Measurements from ENCODE around the gene C5orf15. TPM values are rescaled to one million over a fixed set of nuclear protein-coding genes. Genes with fewer than 3 reads are reported as not detected.
"Not testable (repeated sequence)": the region's sequence is repeated elsewhere in the genome, so short reads cannot be mapped to it uniquely, and the experiment has no call there.

Gene C5orf15
- polyA plus RNA-seq, 1 donor: 56.7 TPM

DNA sequence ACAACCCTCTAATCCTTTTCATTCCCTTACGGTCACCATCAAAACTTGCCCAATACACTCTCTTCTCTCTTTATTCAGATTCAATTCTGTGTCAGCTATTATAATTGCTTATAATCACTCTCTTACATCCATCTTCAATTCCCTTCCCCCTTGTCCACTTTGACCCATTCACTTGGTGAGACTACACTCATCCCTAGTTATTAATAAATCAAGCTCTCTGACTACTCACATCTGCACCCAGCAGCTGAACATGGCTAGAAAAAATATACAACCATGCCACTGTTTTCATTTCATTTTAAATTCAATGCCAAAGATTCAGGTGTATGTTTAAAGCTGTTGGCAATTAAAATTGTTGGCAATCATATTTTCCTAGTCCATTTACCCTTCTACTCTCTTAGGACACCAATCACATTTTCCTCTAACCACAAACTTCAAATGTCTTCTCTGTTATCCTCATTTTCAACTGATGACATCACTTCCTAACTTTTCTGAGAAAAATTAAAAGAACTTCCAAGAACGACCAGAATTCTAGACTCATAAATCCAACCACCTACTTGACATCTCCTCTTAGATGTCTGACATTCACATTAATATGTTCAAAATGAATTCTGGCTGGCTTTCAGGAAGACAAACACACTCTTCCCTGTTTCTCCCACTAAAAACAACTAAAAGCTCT is 5.5 kb downstream of the C5orf15 start:
- DNase-seq: no peak

GRCh38 chr5:133962131-133962530 is 6.3 kb downstream of the C5orf15 start:
- DNase-seq: no peak

DNA sequence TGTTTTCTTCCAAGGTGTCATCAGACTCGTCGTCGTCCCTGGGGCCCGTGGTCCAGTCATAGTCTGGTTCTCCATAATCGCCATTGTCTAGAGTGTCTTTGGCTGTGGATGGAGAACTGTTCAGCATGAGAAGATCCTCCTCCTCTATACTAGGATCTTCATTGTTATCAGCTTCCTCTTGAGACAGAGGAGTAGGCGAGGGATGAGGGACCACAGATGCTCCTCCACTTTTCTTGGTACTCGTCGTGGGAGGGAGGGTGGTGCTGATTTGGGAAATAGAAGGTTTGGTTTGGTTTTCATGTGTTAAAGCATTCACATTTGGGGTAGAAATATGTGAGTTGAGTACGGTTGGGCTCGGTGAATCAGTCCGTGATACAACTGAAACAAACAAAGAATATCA is 8.8 kb downstream of the C5orf15 start:
- DNase-seq: no peak

GRCh38 chr5:133957591-133957990 is 10.8 kb downstream of the C5orf15 start:
- DNase-seq: no peak

DNA sequence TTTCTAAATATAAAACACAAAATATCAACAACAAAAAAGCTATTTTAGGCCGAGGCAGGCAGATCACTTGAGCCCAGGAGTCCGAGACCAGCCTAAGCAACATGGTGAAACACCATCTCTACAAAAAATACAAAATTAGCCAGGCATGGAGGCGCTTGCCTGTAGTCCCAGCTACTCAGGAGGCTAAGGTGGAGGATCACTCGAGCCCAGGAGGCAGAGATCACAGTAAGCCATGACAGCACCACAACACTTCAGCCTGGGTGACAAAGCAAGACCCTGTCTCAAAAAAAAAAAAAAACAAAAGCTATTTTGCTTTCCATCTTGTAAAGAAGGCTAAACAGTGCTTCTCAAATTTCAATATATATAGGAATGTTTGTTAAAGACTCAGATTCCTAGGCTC is 11.3 kb downstream of the C5orf15 start:
- DNase-seq: no peak

GRCh38 chr5:133956196-133956595 is 12.2 kb downstream of the C5orf15 start:
- not testable (repeated sequence) for DNase-seq

GRCh38 chr5:133953568-133954145 is 14.8 kb downstream of the C5orf15 start:
- DNase-seq: no peak

DNA sequence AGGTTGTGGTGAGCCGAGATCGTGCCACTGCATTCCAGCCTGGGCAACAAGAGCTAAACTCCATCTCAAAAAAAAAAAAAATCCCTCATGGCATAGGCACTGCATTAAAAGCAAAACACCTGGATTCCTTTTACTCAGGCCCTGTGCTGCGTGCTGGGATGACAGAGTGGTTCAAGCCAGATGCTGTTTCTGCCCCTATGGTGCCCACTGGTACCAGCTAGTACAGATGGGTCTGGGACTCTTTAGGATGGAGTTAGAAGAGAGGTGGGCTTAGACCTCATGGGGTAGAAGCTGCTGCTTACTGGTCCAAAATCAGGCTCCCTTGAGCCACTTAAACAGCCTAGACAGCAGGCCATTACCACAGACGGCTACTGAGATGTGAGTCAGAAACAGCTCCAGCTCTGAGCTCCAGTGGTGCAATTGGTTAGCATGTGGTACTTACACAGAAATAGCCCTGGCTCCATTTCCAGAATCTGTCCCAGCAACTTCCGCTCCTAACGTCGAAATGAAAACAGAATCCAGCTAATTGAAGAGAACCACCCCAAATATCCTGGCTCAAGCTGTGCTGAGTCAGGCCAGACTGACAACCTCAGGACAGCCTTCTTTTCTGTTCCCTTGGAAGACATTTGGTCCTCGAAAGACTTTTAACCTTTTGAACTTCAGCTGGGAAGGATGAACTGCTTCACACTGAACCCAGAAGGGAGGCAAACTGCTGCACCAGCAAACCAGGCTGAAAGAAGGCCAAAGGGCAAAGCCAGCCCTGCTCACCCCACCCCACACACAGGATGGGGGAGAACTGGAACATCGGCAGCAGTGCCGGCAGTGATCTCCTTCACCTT is 15.5 kb downstream of the C5orf15 start:
- no peak for DNase-seq

GRCh38 chr5:133950821-133951612 is 17.4 kb downstream of the C5orf15 start:
- DNase-seq: no peak

DNA sequence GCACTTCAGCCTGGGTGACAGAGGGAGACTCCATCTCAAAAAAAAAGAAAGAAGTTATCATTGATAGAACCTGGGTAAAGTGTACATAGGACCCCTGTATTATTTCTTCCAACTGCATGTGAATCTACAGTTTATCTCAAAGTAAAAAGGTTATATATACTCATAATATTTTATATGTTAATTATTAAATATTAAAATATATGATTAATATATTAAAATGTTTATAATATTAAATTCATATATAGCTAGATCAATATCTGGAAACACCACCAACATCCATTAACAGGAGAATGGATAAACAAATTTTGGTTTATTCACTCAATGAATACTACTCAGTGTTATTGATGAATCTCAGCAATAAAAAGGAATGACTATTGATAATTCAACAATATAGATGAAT is 19.7 kb downstream of the C5orf15 start:
- no peak for DNase-seq

GRCh38 chr5:133947431-133947841 is 21.0 kb downstream of the C5orf15 start:
- no peak for DNase-seq

DNA sequence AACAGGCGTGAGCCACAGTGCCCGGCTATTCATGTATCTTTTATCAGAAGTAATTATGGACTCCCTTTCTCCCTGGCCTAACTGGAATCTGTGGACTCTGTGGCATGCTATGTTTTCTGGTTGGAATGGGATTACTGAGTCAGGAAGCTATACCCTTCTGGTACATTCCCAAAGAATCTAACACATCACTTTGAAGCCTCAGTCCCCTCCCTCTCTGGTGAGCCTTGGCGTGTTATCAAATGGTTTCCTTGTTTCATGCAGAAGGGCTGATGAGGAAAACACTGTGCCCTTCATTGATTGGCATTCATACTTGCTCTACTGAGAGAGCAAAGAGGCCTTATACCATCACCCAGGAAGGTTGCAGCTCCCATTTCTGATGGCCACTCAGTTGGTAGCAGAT is 22.9 kb downstream of the C5orf15 start:
- no peak for DNase-seq

GRCh38 chr5:133944263-133945185 is 23.9 kb downstream of the C5orf15 start:
- no peak for DNase-seq

GRCh38 chr5:133943475-133943817 is 25.0 kb downstream of the C5orf15 start:
- no peak for DNase-seq

GRCh38 chr5:133942614-133943474 is 25.6 kb downstream of the C5orf15 start:
- no peak for DNase-seq

GRCh38 chr5:133941456-133942196 is 26.8 kb downstream of the C5orf15 start:
- no peak for DNase-seq

DNA sequence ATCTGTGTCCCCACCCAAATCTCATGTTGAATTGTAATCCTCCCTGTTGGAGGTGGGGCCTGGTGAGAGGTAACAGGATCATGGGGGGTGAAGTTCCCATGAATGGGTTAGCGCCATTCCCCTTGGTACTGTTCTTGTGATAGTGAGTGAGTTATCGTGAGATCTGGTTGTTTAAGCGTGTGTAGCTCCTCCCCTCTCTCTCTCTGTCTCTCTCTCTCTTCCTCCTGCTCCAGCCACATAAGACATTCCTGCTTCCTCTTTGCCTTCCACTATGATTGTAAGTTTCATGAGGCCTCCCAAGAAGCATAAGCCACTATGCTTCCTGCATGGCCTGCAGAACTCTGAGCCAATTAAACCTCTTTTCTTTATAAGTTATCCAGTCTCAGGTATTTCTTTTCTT is 28.8 kb downstream of the C5orf15 start:
- DNase-seq: no peak

GRCh38 chr5:133938929-133939328 is 29.5 kb downstream of the C5orf15 start:
- DNase-seq: no peak

- DNase-seq: no peak
These were observed 30.2 kb downstream of the C5orf15 start for GRCh38 chr5:133938039-133938821.

Measured in hindlimb muscle (tissue), 1 donor.